Activated gamma-delta T cell (primary cell): ENCODE results near the gene FNDC5.

ENCODE experiments used
- DNase-seq: peaks from one replicate; lab custom pipeline; 2025; lab: John Stamatoyannopoulos, UW

The FNDC5 gene

DNA sequence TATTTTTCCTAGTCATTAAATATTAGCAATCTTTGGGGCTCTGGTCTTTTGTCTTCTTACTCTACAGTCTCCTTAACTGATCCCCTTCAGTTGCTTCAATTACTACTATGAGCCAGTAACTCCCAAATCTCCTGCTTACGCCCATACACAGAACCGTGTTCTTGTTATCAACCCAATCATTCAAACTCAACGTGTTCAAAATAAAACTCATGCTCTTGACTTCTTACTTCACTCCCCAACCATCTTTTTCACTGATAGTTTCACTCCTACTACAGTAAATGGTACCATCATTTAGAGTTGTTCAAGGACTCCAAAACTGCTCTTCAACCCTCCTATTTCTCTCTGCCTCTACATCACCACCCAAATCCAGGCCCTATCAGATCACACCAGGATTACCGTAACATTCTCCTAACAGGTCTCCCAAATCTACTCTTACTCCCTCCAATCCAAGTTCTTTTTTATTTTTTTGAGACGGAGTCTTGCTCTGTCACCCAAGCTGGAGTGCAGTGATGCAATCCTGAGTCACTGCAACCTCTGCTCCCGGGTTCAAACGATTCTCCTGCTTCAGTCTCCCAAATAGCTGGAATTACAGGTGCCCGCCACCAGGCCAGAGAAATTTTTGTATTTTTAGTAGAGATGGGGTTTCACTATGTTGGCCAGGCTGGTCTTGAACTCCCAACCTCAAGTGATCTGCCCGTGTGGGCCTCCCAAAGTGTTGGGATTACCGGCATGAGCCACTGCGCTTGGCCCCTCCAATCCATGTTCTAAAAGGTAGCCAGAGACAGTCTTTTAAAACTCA, 56.6 kb downstream of the FNDC5 start:
- no peak for DNase-seq
